ENCODE results near the gene NEDD4. TPM values are rescaled to one million over a fixed set of nuclear protein-coding genes. Genes with fewer than 3 reads are reported as not detected.

NEDD4 gene
- polyA plus RNA-seq, 1 experiment, result 13.3 TPM

- no peak overlapping the region for H3K4me3 ChIP-seq (ENCODE audit: low read depth, low read length)
- no peak for DNase-seq (ENCODE audit: low read depth)
- no peaks in the 10 kb centered on the region for H3K27me3 ChIP-seq (ENCODE audit: control insufficient read depth, insufficient read depth, low read length)
- no peaks in the 10 kb centered on the region; the same call in 1 of the 2 replicates for H3K36me3 ChIP-seq (ENCODE audit: control insufficient read depth, insufficient read depth, low read length)
- ChIA-PET CTCF (interaction anchor here (1.1 kb wide), 1 partner anchor 50 kb away, joined by 3 read pairs; no protein-coding TSS in a partner anchor), POLR2A (no interaction called here)
- no peak for TF ChIP-seq CTCF (IDR thresholded peaks at IDR 0.05; ENCODE audit: insufficient read depth, low read depth, low read length)
Measured at GRCh38 chr15:55990998-55991397, 2.4 kb downstream of the NEDD4 start.

- POLR2A ChIA-PET, result no interaction called here
- H3K27me3 ChIP-seq (ENCODE audit: control insufficient read depth, insufficient read depth, low read length), result no peaks in the 10 kb centered on the region
- no peak for DNase-seq (ENCODE audit: low read depth)
- no peak for TF ChIP-seq CTCF (IDR thresholded peaks at IDR 0.05; ENCODE audit: insufficient read depth, low read depth, low read length)
- H3K36me3 ChIP-seq (ENCODE audit: control insufficient read depth, insufficient read depth, low read length), result no peaks in the 10 kb centered on the region; the same call in 1 of the 2 replicates
- H3K4me3 ChIP-seq (ENCODE audit: low read depth, low read length), result no peak overlapping the region
- CTCF ChIA-PET, result interaction anchor here (1.3 kb wide), 1 partner anchor 18 kb away, joined by 3 read pairs; no protein-coding TSS in a partner anchor
Measured at GRCh38 chr15:55990516-55990915, 2.9 kb downstream of the NEDD4 start.

GRCh38 chr15:55989383-55989782 lies 4.0 kb downstream of the NEDD4 start:
- Histone ChIP-seq H3K36me3 (ENCODE audit: control insufficient read depth, insufficient read depth, low read length) (no peaks in the 10 kb centered on the region; the same call in 1 of the 2 replicates), H3K4me3 (ENCODE audit: low read depth, low read length) (no peak overlapping the region), H3K27me3 (ENCODE audit: control insufficient read depth, insufficient read depth, low read length) (no peaks in the 10 kb centered on the region)
- no peak for DNase-seq (ENCODE audit: low read depth)
- POLR2A ChIA-PET, result no interaction called here
- CTCF ChIA-PET, result interaction anchor here (0.9 to 1.3 kb wide), 2 partner anchors 10 to 16 kb away, joined by 3 read pairs; no protein-coding TSS in a partner anchor
- TF ChIP-seq CTCF (IDR thresholded peaks at IDR 0.05; ENCODE audit: insufficient read depth, low read depth, low read length), result 0 out of 2 replicates have a peak, but pooled peaks have one; percentile 12

GRCh38 chr15:55981582-55982249 lies 11.7 kb downstream of the NEDD4 start:
- ChIA-PET POLR2A (no interaction called here), CTCF (interaction anchor here (1.4 kb wide), 1 partner anchor 12 kb away, joined by 4 read pairs; no protein-coding TSS in a partner anchor)
- Histone ChIP-seq H3K4me3 (ENCODE audit: low read depth, low read length) (no peak overlapping the region), H3K27me3 (ENCODE audit: control insufficient read depth, insufficient read depth, low read length) (no peaks in the 10 kb centered on the region), H3K36me3 (ENCODE audit: control insufficient read depth, insufficient read depth, low read length) (no peaks in the 10 kb centered on the region)
- TF ChIP-seq CTCF (IDR thresholded peaks at IDR 0.05; ENCODE audit: insufficient read depth, low read depth, low read length), result no peak
- DNase-seq (ENCODE audit: low read depth), result no peak

GRCh38 chr15:55980511-55980910 lies 12.9 kb downstream of the NEDD4 start:
- Histone ChIP-seq H3K27me3 (ENCODE audit: control insufficient read depth, insufficient read depth, low read length) (no peaks in the 10 kb centered on the region), H3K4me3 (ENCODE audit: low read depth, low read length) (no peak overlapping the region), H3K36me3 (ENCODE audit: control insufficient read depth, insufficient read depth, low read length) (no peaks in the 10 kb centered on the region)
- DNase-seq (ENCODE audit: low read depth), result no peak
- ChIA-PET POLR2A (no interaction called here), CTCF (interaction anchor here (1.4 kb wide), 1 partner anchor 13 kb away, joined by 4 read pairs; no protein-coding TSS in a partner anchor)
- no peak for TF ChIP-seq CTCF (IDR thresholded peaks at IDR 0.05; ENCODE audit: insufficient read depth, low read depth, low read length)
